GM12892 (cell line): ENCODE results near the gene LY6G6C.

ENCODE experiments used
- POLR2A ChIP-seq: IDR thresholded peaks from 2 replicates; pipeline ENCODE4 v1.6.1; 2011; ENCODE audit warnings: low read depth, low read length, control low read depth
- POLR2AphosphoS5 ChIP-seq: IDR thresholded peaks from 2 replicates; pipeline ENCODE4 v1.6.1; 2011; ENCODE audit warnings: low read depth, low read length, control low read depth
- TAF1 ChIP-seq: IDR thresholded peaks from 2 replicates; pipeline ENCODE4 v1.6.1; 2011; ENCODE audit warnings: low read depth, mild to moderate bottlenecking, control low read depth, low read length, borderline replicate concordance

DNA sequence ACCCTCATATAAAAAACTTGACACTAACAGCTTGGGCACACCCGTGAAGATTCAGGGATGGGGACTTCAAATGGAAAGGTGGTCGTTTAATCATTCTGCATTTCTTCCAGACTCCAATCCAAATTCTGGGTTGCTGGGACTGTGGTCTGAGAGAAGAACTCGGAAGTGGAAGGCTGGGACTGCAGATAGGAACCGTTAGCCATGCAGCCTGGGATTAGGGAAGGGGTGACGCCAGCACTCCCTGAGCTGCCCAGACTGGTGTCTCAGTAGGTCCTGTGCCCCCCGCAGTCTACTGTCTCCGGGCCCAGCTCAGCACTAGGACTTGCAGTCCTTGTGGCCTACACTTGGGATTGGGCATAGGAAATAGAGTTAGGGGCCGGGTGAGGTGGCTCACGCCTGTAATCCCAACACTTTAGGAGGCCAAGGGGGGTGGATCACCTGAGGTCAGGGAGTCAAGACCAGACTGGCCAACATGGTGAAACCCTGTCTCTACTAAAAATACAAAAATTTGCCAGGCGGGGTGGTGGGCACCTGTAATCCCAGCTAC is 15.3 kb upstream of the LY6G6C start:
- TF ChIP-seq POLR2AphosphoS5 (no peak; the same call in 1 of the 2 replicates), TAF1 (no peak), POLR2A (no peak)
